MM.1S (cell line): ENCODE results near the gene TBX6.

Experiments used
- DNase-seq: peaks from one replicate; pipeline ENCODE4 v3.0.0-alpha.2; 2015
- H2AFZ ChIP-seq: fragments of 300-600 bp; sonication (generic); 2 replicates; pipeline ENCODE4 v1.6.0; 2016; ENCODE audit warnings: antibody characterized with exemption, low read length
- H3F3A ChIP-seq: fragments of 300-600 bp; sonication (generic); 2 replicates; pipeline ENCODE4 v1.6.1; 2016; ENCODE audit warnings: mild to moderate bottlenecking, antibody characterized with exemption, low read length, moderate library complexity, mixed read lengths; ENCODE audit not compliant: insufficient read depth
- H3K27ac ChIP-seq: fragments of 300-600 bp; sonication (generic); 2 replicates; pipeline ENCODE4 v1.5.1; 2016; ENCODE audit warnings: mild to moderate bottlenecking, low read length
- H3K27me3 ChIP-seq: fragments of 300-600 bp; sonication (generic); replicated peaks from 2 replicates; pipeline ENCODE4 v1.6.0; 2016; ENCODE audit warnings: low read length; ENCODE audit not compliant: insufficient read depth
- H3K36me3 ChIP-seq: fragments of 300-600 bp; sonication (generic); replicated peaks from 2 replicates; pipeline ENCODE4 v1.6.1; 2016; ENCODE audit warnings: mild to moderate bottlenecking, low read length, mixed read lengths; ENCODE audit not compliant: insufficient read depth
- H3K4me1 ChIP-seq: fragments of 300-600 bp; sonication (generic); 2 replicates; pipeline ENCODE4 v1.6.1; 2016; ENCODE audit warnings: low read length, mixed read lengths
- H3K4me2 ChIP-seq: fragments of 300-600 bp; sonication (generic); 2 replicates; pipeline ENCODE4 v1.6.0; 2016; ENCODE audit warnings: low read depth, low read length
- H3K4me3 ChIP-seq: fragments of 300-600 bp; sonication (generic); 2 replicates; pipeline ENCODE4 v1.5.1; 2016; ENCODE audit warnings: low read length, mixed read lengths
- H3K79me2 ChIP-seq: fragments of 300-600 bp; sonication (generic); 2 replicates; pipeline ENCODE4 v1.6.1; 2016; ENCODE audit warnings: mixed run types, low read length, mixed read lengths
- H3K9ac ChIP-seq: fragments of 300-600 bp; sonication (generic); 2 replicates; pipeline ENCODE4 v1.6.1; 2016; ENCODE audit warnings: low read length, mixed read lengths
- H3K9me2 ChIP-seq: fragments of 300-600 bp; sonication (generic); replicated peaks from 2 replicates; pipeline ENCODE4 v1.6.1; 2016; ENCODE audit warnings: mild to moderate bottlenecking, low read length, mixed read lengths; ENCODE audit not compliant: insufficient read depth
- H3K9me3 ChIP-seq: fragments of 300-600 bp; sonication (generic); replicated peaks from 2 replicates; pipeline ENCODE4 v1.6.1; 2016; ENCODE audit warnings: mild to moderate bottlenecking, low read length, mixed read lengths; ENCODE audit not compliant: insufficient read depth
- H4K20me1 ChIP-seq: fragments of 300-600 bp; sonication (generic); 2 replicates; pipeline ENCODE4 v1.6.1; 2016; ENCODE audit warnings: mild to moderate bottlenecking, low read length, moderate library complexity, mixed read lengths; ENCODE audit not compliant: insufficient read depth
- CTCF ChIP-seq: fragments of 300-600 bp; sonication (generic); IDR thresholded peaks from 2 replicates; pipeline ENCODE4 v1.5.1; 2016; ENCODE audit warnings: antibody characterized with exemption, low read length, mixed read lengths
- EZH2 ChIP-seq: fragments of 300-600 bp; sonication (generic); optimal IDR thresholded peaks from 2 replicates; pipeline ENCODE3; 2017; ENCODE audit warnings: low read depth, mild to moderate bottlenecking, antibody characterized with exemption, low read length, mixed read lengths
- EZH2phosphoT487 ChIP-seq: fragments of 300-600 bp; sonication (generic); IDR thresholded peaks from 2 replicates; pipeline ENCODE4 v1.6.1; 2018; ENCODE audit warnings: antibody characterized with exemption, low read length

TBX6 gene

GRCh38 chr16:30136971-30137605 is 45.4 kb upstream of the TBX6 start:
- H3K4me2 ChIP-seq, result no peak overlapping the region
- H3K27ac ChIP-seq, result no peak overlapping the region
- TF ChIP-seq CTCF, result no peak
- no peak for TF ChIP-seq EZH2
- no peak for TF ChIP-seq EZH2phosphoT487
- no peaks in the 10 kb centered on the region for H3F3A ChIP-seq
- no peaks in the 10 kb centered on the region for H4K20me1 ChIP-seq
- H3K9me3 ChIP-seq, result no peaks in the 10 kb centered on the region
- no peaks in the 10 kb centered on the region for H3K36me3 ChIP-seq
- no peak overlapping the region for H3K4me3 ChIP-seq
- H3K4me1 ChIP-seq, result peaks cover 4% of the 10 kb centered on the region; the same call in 1 of the 2 replicates
- no peak overlapping the region for H2AFZ ChIP-seq
- no peaks in the 10 kb centered on the region for H3K79me2 ChIP-seq
- no peak for DNase-seq
- H3K9me2 ChIP-seq, result no peaks in the 10 kb centered on the region
- H3K9ac ChIP-seq, result no peak overlapping the region
- no peaks in the 10 kb centered on the region for H3K27me3 ChIP-seq

- Histone ChIP-seq H2AFZ (no peak overlapping the region), H3K36me3 (no peaks in the 10 kb centered on the region), H3K9me2 (no peaks in the 10 kb centered on the region), H3K79me2 (no peaks in the 10 kb centered on the region), H3K9me3 (no peaks in the 10 kb centered on the region), H3K27ac (no peak overlapping the region), H4K20me1 (no peaks in the 10 kb centered on the region), H3K27me3 (no peaks in the 10 kb centered on the region), H3K4me2 (no peak overlapping the region), H3F3A (no peaks in the 10 kb centered on the region), H3K4me1 (no peaks in the 10 kb centered on the region), H3K9ac (no peak overlapping the region), H3K4me3 (no peak overlapping the region)
- no peak for DNase-seq
- TF ChIP-seq CTCF (no peak), EZH2 (no peak), EZH2phosphoT487 (no peak)
These were observed 40.9 kb upstream of the TBX6 start for GRCh38 chr16:30132591-30132990.

- no peak for TF ChIP-seq EZH2
- no peak for TF ChIP-seq CTCF
- TF ChIP-seq EZH2phosphoT487, result no peak
- Histone ChIP-seq H3K4me1 (no peaks in the 10 kb centered on the region), H3K27me3 (no peaks in the 10 kb centered on the region), H3K4me3 (no peak overlapping the region), H3K4me2 (no peak overlapping the region), H3K9me3 (no peaks in the 10 kb centered on the region), H3K9me2 (no peaks in the 10 kb centered on the region), H3K9ac (no peak overlapping the region), H3F3A (no peaks in the 10 kb centered on the region), H3K27ac (no peak overlapping the region), H4K20me1 (no peaks in the 10 kb centered on the region), H3K36me3 (no peaks in the 10 kb centered on the region), H2AFZ (no peak overlapping the region), H3K79me2 (no peaks in the 10 kb centered on the region)
- DNase-seq, result no peak
These were observed 40.2 kb upstream of the TBX6 start for GRCh38 chr16:30131869-30132475.
